GM18505 (cell line): ENCODE data around the gene FUT3.

Source experiments
- ATAC-seq: cut with Tn5 transposase; IDR thresholded peaks from one replicate; pipeline ENCODE4 v1.9.1; 2021; ENCODE audit not compliant: unreplicated experiment
- POLR2A ChIP-seq: IDR thresholded peaks from 4 replicates; pipeline ENCODE4 v1.6.1; 2011; ENCODE audit warnings: borderline replicate concordance; ENCODE audit not compliant: insufficient read depth, insufficient read length; ENCODE audit errors: extremely low read depth

Gene FUT3

GRCh38 chr19:5851302-5851701, at the start of gene FUT3:
Gene FUT3, minus strand, starts transcription at chr19:5851449.
- no peak for ATAC-seq
- no peak for TF ChIP-seq POLR2A

- TF ChIP-seq POLR2A: no peak
- ATAC-seq: no peak
Observed at GRCh38 chr19:5900976-5901375, 49.7 kb upstream of the FUT3 start.

- no peak for TF ChIP-seq POLR2A
- ATAC-seq: no peak
Observed at GRCh38 chr19:5899728-5900526, 48.7 kb upstream of the FUT3 start.

GRCh38 chr19:5897189-5897969, 46.1 kb upstream of the FUT3 start:
- no peak for TF ChIP-seq POLR2A
- ATAC-seq: no peak

- no peak for ATAC-seq
- no peak for TF ChIP-seq POLR2A
Observed at GRCh38 chr19:5896365-5897076, 45.3 kb upstream of the FUT3 start.

GRCh38 chr19:5895890-5896289, 44.6 kb upstream of the FUT3 start:
- no peak for ATAC-seq
- no peak for TF ChIP-seq POLR2A

- no peak for TF ChIP-seq POLR2A
- ATAC-seq: no peak
Observed at GRCh38 chr19:5895409-5895808, 44.2 kb upstream of the FUT3 start.

- no peak for ATAC-seq
- no peak for TF ChIP-seq POLR2A
Observed at GRCh38 chr19:5894704-5895349, 43.6 kb upstream of the FUT3 start.

GRCh38 chr19:5893907-5894703, 42.9 kb upstream of the FUT3 start:
- ATAC-seq: no peak
- no peak for TF ChIP-seq POLR2A

- no peak for TF ChIP-seq POLR2A
- no peak for ATAC-seq
Observed at GRCh38 chr19:5893296-5893903, 42.2 kb upstream of the FUT3 start.

GRCh38 chr19:5892772-5893275, 41.6 kb upstream of the FUT3 start:
- ATAC-seq: no peak
- TF ChIP-seq POLR2A: no peak
